Panc1 (cell line): ENCODE measurements around the gene SMAD7. TPM values are rescaled to one million over a fixed set of nuclear protein-coding genes. Genes with fewer than 3 reads are reported as not detected.
"Not testable (repeated sequence)": the region's sequence is repeated elsewhere in the genome, so short reads cannot be mapped to it uniquely, and the experiment has no call there.

Experiments used
- ATAC-seq: fragments of 200-7000 bp; cut with Tn5 transposase; 2 replicates; pipeline ENCODE4 v1.9.1; 2020; ENCODE audit warnings: mild to moderate bottlenecking, moderate library complexity
- BruUV-seq: library from RNA; stranded (reverse); fragments of 400-500 nt; replicated peaks from 2 replicates; lab custom pipeline; 2021; lab: Mats Ljungman, UMichigan
- CTCF ChIA-PET: fragments of 300-600 bp; sonication (Branson Sonifier 250); formaldehyde crosslinking; loops from one replicate; lab custom pipeline; 2022; ENCODE audit warnings: antibody characterized with exemption; lab: Charles Lee
- POLR2A ChIA-PET: fragments of 300-600 bp; sonication (Branson Sonifier 250); formaldehyde crosslinking; loops from one replicate; lab custom pipeline; 2022; ENCODE audit warnings: antibody characterized with exemption; lab: Charles Lee
- DNase-seq: peaks from one replicate; pipeline ENCODE4 v3.0.0-alpha.2; 2010; ENCODE audit warnings: low read depth, low spot score
- H3K27ac ChIP-seq: 2 replicates; pipeline ENCODE4 v1.5.1; 2011; ENCODE audit warnings: mild to moderate bottlenecking, low read length, inconsistent platforms
- H3K27me3 ChIP-seq: fragments of 200-500 bp; sonication (Bioruptor generic); 2 replicates; pipeline ENCODE4 v1.6.0; 2014; ENCODE audit warnings: low read length, inconsistent platforms; ENCODE audit not compliant: control insufficient read depth, insufficient read depth
- H3K36me3 ChIP-seq: fragments of 200-500 bp; sonication (Bioruptor generic); 2 replicates; pipeline ENCODE4 v1.5.1; 2014; ENCODE audit warnings: inconsistent platforms, mild to moderate bottlenecking, low read length, moderate library complexity; ENCODE audit not compliant: control insufficient read depth, insufficient read depth
- H3K4me1 ChIP-seq: 2 replicates; pipeline ENCODE4 v1.5.1; 2011; ENCODE audit warnings: inconsistent platforms, mild to moderate bottlenecking, low read length, moderate library complexity; ENCODE audit not compliant: control insufficient read depth, insufficient read depth
- H3K4me3 ChIP-seq, 2 experiments: 2 replicates each; pipeline ENCODE4 v1.5.1; 2011 to 2012; ENCODE audit warnings: low read depth in 2 of 2, low read length in 2 of 2, mild to moderate bottlenecking in 2 of 2, inconsistent platforms in 1 of 2, moderate library complexity in 1 of 2
- H3K9me3 ChIP-seq: fragments of 200-500 bp; sonication (Bioruptor generic); 2 replicates; pipeline ENCODE4 v1.5.1; 2014; ENCODE audit warnings: low read depth, mild to moderate bottlenecking, inconsistent platforms, low read length, moderate library complexity; ENCODE audit not compliant: control insufficient read depth, insufficient read depth
- POLR2AphosphoS5 ChIP-seq: IDR thresholded peaks from 2 replicates; pipeline ENCODE4 v1.6.1; 2012; ENCODE audit warnings: mild to moderate bottlenecking, low read depth, low read length, moderate library complexity
- REST ChIP-seq, 2 experiments: IDR thresholded peaks; 2 replicates each; pipeline ENCODE4 v1.6.1; 2011 to 2012; ENCODE audit warnings: low read depth in 2 of 2, control low read depth in 1 of 2, low read length in 1 of 2, mild to moderate bottlenecking in 1 of 2, moderate library complexity in 1 of 2; ENCODE audit not compliant: insufficient read depth in 1 of 2
- SIN3A ChIP-seq: IDR thresholded peaks from 2 replicates; pipeline ENCODE4 v1.6.1; 2012; ENCODE audit warnings: low read depth, mild to moderate bottlenecking, low read length, moderate library complexity, borderline replicate concordance; ENCODE audit not compliant: insufficient read depth
- TCF7L2 ChIP-seq: IDR thresholded peaks from 2 replicates; pipeline ENCODE4 v1.6.1; 2011; ENCODE audit warnings: mild to moderate bottlenecking, low read depth, low read length, inconsistent platforms
- in situ Hi-C: cut with HindIII; loops from 2 replicates; pipeline ENCODE4 v1.10.0; 2016; ENCODE audit warnings: low sequenced_read_pairs, low pct_unique_long_range_greater_than_20kb
- intact Hi-C: fragments of 100-400 bp; cut with micrococcal nuclease; formaldehyde crosslinking; loops from one replicate; pipeline ENCODE4 v1.10.0; 2022; ENCODE audit not compliant: unreplicated experiment
- total RNA-seq: library from RNA; stranded (reverse); gene quantifications from one replicate; pipeline ENCODE4 v1.2.1, GENCODE V29; 2021; ENCODE audit not compliant: unreplicated experiment
- TF ChIP-seq, protein P1 (sequence below): fragments of 450-650 bp; IDR thresholded peaks from 2 replicates; pipeline ENCODE4 v1.5.1; 2017; ENCODE audit warnings: mild to moderate bottlenecking

Gene SMAD7
- total RNA-seq, 1 experiment from 2014 or later, result 21.3 TPM

- intact Hi-C loops, result no loop called here
- BruUV-seq, result no TSS peak
- POLR2A ChIA-PET, result no interaction called here
Measured at GRCh38 chr18:48872234-48873145, 78.3 kb downstream of the SMAD7 start.

GRCh38 chr18:48871391-48872166, 79.2 kb downstream of the SMAD7 start:
- TF ChIP-seq REST (IDR thresholded peaks at IDR 0.05; ENCODE audit: insufficient read depth in 1 of 2, low read depth in 2 of 2, low read length in 1 of 2), result no peak
- TF ChIP-seq TCF7L2, result no peak
- TF ChIP-seq, protein P1, sequence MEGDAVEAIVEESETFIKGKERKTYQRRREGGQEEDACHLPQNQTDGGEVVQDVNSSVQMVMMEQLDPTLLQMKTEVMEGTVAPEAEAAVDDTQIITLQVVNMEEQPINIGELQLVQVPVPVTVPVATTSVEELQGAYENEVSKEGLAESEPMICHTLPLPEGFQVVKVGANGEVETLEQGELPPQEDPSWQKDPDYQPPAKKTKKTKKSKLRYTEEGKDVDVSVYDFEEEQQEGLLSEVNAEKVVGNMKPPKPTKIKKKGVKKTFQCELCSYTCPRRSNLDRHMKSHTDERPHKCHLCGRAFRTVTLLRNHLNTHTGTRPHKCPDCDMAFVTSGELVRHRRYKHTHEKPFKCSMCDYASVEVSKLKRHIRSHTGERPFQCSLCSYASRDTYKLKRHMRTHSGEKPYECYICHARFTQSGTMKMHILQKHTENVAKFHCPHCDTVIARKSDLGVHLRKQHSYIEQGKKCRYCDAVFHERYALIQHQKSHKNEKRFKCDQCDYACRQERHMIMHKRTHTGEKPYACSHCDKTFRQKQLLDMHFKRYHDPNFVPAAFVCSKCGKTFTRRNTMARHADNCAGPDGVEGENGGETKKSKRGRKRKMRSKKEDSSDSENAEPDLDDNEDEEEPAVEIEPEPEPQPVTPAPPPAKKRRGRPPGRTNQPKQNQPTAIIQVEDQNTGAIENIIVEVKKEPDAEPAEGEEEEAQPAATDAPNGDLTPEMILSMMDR, result no peak
- TF ChIP-seq SIN3A, result no peak
- ATAC-seq, result no peak
- BruUV-seq, result no TSS peak
- Histone ChIP-seq H3K4me3 (no peak overlapping the region), H3K9me3 (no peaks in the 10 kb centered on the region), H3K27ac (0 out of 2 replicates have a peak overlapping the region, but pooled peaks have one; percentile 34), H3K4me1 (peaks cover 34% of the 10 kb centered on the region), H3K27me3 (no peaks in the 10 kb centered on the region), H3K36me3 (no peaks in the 10 kb centered on the region)
- intact Hi-C loops (no loop called here), in situ Hi-C loops (no loop called here)
- no peak for DNase-seq
- ChIA-PET POLR2A (no interaction called here), CTCF (no interaction called here)

More at GRCh38 chr18:48872234-48873145, 78.3 kb downstream of the SMAD7 start:
- no peak for ATAC-seq
- no peak overlapping the region for H3K4me3 ChIP-seq
- CTCF ChIA-PET, result interaction anchor here (0.7 kb wide), 1 partner anchor 64 kb away, joined by 6 read pairs; no protein-coding TSS in a partner anchor
- no peaks in the 10 kb centered on the region for H3K27me3 ChIP-seq
- in situ Hi-C loops, result no loop called here
- H3K9me3 ChIP-seq, result no peaks in the 10 kb centered on the region
- H3K4me1 ChIP-seq, result peaks cover 34% of the 10 kb centered on the region
- no peak for DNase-seq
- TF ChIP-seq SIN3A (no peak), POLR2AphosphoS5 (no peak), TCF7L2 (no peak)
- TF ChIP-seq, protein P1, result no peak
- no peaks in the 10 kb centered on the region for H3K36me3 ChIP-seq
- H3K27ac ChIP-seq, result peak overlapping the region; percentile 73

- H3K4me3 ChIP-seq, H3K27me3 ChIP-seq, CTCF ChIA-PET, BruUV-seq, ATAC-seq, H3K36me3 ChIP-seq, DNase-seq, H3K27ac ChIP-seq, intact Hi-C loops, in situ Hi-C loops, H3K9me3 ChIP-seq, POLR2A ChIA-PET: not testable (repeated sequence)
- H3K4me1 ChIP-seq, result peaks cover 29% of the 10 kb centered on the region
Measured at GRCh38 chr18:48870926-48871325, 79.8 kb downstream of the SMAD7 start.
